Right lobe of liver (tissue), 4 donors: Measurements from ENCODE around the gene IRF1.

ENCODE experiments used
- CTCF ChIP-seq, 4 donors: fragments of 200-600 bp in 3 of 4; fragments of 450-650 bp in 1 of 4; IDR thresholded peaks; one replicate each; pipeline versions ENCODE4 v1.5.1 to v1.8.0; 2016 to 2022; ENCODE audit warnings: antibody characterized with exemption in 4 of 4, mild to moderate bottlenecking in 2 of 4
- POLR2A ChIP-seq: fragments of 450-650 bp; IDR thresholded peaks from one replicate; pipeline ENCODE4 v1.6.1; 2017; ENCODE audit warnings: antibody characterized with exemption, mild to moderate bottlenecking
- donor health status: DM: no; HTN: no; CAD: no.
- donor health status: DM: no; HTN: no; CAD: no.
- donor health status: DM: no; HTN: yes; CAD: no.

DNA sequence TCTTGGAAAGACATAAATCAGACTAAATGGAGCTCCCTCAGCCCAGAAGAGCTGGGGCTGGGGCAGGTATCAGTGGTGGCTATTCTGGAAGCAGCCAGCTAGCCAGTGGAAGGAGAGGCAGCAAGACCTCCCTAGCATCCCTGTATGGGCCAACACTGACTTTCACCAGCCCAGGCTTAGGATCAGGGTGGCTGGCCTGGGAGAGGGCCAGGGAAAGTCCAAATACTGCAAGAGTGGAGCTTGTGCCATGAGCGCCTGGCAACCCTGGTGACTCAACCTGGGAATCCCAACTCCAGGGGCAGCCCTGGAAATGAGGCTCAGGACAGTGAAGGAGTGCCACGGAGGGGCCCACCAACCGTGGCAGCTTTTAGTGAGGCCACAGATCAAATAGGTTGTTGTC is 7.6 kb upstream of the IRF1 start:
- no peak for TF ChIP-seq CTCF (IDR thresholded peaks at IDR 0.05)
- peak; percentile 38 for TF ChIP-seq POLR2A
